HG03520 (cell line): ENCODE results near the gene ASCL1.

Experiments used
- ATAC-seq: cut with Tn5 transposase; IDR thresholded peaks from one replicate; pipeline ENCODE4 v1.9.1; 2021; ENCODE audit warnings: mild to moderate bottlenecking, moderate library complexity; ENCODE audit not compliant: unreplicated experiment

The ASCL1 gene

GRCh38 chr12:102950950-102951619 lies 6.4 kb upstream of the ASCL1 start:
- ATAC-seq: no peak

- no peak for ATAC-seq
Measured at GRCh38 chr12:102951841-102952240, 5.6 kb upstream of the ASCL1 start.

GRCh38 chr12:102953221-102953620 lies 4.3 kb upstream of the ASCL1 start:
- no peak for ATAC-seq

DNA sequence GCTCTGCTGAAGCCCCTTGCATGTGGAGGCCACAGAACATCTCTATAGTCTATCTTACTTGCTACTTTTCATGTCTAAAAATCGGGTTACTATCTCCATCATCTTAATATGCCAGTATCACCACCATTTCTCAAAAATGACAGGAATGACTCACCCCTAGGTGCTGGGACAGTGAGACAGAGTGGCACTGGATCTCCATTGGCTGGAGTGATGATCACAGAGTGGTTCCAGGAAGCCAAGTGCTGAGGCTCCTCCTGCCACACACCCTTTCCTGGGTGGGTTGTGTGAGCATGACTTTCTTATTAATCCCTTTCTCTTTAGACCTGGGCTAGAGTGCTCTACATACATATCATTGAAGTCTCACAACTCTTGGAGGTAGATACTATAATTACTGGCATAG lies 3.3 kb upstream of the ASCL1 start:
- ATAC-seq: no peak

- no peak for ATAC-seq
Measured at GRCh38 chr12:102955926-102956737, 1.3 kb upstream of the ASCL1 start.

GRCh38 chr12:102956738-102957327 lies 641 bp upstream of the ASCL1 start:
- ATAC-seq: no peak

- ATAC-seq: peak; percentile 57
Measured at GRCh38 chr12:102958073-102958829, 777 bp downstream of the ASCL1 start.

DNA sequence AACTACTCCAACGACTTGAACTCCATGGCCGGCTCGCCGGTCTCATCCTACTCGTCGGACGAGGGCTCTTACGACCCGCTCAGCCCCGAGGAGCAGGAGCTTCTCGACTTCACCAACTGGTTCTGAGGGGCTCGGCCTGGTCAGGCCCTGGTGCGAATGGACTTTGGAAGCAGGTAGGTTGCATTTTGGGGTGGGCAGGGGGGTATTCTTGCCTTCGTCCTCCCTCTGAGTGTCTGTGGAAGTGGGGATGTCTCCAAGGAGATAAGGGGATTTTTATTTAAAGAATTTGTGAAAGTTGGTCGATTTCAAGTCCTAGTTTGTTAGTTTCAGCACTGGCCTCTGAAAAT lies 1.3 kb downstream of the ASCL1 start:
- ATAC-seq: no peak

DNA sequence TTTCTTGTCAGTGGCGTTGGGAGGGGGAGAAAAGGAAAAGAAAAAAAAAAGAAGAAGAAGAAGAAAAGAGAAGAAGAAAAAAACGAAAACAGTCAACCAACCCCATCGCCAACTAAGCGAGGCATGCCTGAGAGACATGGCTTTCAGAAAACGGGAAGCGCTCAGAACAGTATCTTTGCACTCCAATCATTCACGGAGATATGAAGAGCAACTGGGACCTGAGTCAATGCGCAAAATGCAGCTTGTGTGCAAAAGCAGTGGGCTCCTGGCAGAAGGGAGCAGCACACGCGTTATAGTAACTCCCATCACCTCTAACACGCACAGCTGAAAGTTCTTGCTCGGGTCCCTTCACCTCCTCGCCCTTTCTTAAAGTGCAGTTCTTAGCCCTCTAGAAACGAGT lies 1.9 kb downstream of the ASCL1 start:
- ATAC-seq: no peak

DNA sequence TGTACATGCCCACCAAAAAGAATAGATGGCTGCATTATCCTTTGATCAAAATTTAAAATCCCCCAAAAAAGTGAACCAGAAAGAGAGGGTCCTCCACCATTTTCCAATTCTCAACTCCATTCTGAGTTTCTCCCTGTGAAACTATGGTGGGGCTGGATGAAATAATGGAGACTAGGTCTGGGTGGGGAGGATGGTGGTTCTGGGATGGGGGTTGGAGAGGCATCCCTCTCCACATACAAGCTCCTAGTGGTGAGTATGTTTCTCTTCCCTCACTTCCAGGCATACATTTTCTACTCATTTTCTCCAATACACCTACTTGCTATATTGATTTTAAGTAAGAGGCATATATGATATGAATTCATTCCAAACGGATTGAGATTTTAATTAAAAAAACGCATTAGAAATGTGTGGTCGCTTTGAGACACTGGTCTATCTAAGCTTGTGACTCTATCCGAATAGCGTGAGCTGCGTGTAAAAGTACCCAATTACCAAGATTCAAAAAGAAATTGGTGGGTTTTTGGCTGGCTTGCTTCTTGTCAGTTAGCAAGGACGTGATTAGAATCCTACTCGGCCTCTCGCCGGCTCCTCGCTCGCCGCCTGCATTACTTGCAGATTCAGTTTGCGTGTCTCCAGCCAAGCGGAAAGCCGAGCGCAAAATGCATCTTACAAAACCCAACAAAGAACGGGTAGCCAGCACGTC lies 3.4 kb downstream of the ASCL1 start:
- no peak for ATAC-seq

DNA sequence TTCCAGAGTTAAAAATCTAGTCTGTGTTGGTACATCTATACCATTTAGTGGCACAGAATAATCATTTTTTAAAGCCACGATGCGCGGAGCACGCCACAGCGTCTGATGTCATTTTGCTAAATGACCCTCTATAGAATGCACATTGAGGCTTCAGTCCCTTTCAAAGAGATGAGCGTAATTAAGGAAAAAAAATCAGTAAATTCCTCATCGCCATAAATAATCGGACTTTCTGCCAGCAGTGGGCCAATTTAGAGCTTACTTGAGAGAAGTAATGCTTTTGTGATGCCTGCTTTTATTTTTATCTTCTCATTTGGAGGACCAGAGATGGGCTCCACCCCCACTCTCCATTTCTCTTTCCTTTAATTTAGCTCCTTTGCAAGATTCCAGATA lies 4.0 kb downstream of the ASCL1 start:
- ATAC-seq: no peak

DNA sequence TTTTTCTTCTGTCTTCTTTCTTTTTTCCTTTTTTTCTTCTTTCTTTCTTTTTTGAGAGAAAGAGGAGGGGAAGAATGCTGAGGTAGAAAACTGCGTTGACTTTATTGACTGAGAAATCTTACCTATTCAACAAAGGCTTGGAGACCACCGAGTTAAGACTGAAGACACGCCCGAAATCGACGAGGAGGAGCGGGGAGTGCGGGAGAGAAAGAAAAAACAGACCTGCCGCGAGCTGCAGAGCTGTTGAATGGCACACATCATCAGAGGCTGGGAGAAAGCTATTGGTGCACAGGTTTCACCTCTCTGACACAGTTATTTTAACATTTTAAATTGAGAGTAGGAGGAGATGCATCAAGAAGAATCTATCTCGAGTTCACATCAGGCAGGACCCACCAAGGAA lies 5.1 kb downstream of the ASCL1 start:
- no peak for ATAC-seq

- ATAC-seq: no peak
Measured at GRCh38 chr12:102962986-102963385, 5.5 kb downstream of the ASCL1 start.

DNA sequence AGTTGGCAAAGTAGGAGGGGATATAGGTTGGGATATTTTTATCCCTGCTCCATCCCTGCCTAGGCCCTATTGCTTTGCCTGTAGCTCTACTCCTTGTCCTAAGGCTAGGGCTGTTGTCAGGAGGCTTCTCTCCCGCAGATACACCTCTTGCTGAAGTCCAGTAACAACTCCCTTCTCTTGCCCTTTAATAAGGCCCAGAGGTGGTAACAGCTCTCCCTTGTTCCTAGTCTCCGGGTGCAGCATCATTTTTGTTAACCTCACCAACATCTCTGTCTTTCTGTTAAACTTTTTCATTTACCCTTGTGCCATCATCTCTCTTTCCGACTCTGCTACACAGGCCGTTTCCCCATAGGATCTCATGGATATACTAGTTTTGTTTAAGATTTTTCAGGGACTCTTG lies 6.3 kb downstream of the ASCL1 start:
- ATAC-seq: no peak

- no peak for ATAC-seq
Measured at GRCh38 chr12:102964872-102965271, 7.4 kb downstream of the ASCL1 start.

DNA sequence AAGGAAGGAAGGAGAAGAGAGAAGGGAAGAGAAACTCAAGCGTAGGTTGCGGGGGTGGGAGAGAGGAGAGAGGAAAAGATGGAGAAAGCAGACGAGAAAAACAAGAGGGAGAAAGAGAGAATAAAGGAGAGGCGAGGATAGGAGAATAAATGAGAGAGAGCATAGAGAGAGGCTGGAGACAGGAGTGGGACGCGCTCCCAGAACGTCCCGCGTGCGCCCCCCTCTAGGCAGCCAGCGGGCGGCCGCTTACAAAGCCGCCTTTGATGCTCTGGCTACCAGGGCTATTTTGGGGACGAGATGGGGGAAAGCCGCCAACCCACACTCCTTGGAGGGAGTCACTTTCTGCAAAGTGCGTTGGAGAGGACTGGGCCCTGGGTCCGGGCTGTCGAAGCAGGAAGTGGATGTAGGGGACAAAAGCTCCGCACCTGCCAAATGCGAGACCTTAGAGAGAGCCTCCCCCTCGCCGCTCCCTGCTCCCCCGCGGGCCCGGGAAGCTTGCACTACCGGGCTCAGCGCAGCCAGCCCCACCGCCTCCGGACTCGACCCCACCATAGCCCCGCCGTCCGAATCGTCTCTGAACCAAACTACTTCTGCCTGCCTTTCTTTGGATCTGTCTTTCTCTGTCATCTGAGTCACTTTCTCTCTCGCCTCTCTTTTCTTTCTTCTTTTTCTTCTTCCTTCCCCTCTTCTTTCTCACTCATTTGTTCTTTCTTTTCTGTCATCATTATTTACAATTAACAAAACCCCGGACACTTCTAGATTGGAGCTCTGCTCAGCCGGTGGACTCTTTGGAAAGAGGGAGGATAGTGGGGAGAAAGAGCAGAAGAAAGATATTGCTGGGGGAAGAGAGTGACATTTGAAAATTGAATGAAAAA lies 8.0 kb downstream of the ASCL1 start:
- no peak for ATAC-seq

DNA sequence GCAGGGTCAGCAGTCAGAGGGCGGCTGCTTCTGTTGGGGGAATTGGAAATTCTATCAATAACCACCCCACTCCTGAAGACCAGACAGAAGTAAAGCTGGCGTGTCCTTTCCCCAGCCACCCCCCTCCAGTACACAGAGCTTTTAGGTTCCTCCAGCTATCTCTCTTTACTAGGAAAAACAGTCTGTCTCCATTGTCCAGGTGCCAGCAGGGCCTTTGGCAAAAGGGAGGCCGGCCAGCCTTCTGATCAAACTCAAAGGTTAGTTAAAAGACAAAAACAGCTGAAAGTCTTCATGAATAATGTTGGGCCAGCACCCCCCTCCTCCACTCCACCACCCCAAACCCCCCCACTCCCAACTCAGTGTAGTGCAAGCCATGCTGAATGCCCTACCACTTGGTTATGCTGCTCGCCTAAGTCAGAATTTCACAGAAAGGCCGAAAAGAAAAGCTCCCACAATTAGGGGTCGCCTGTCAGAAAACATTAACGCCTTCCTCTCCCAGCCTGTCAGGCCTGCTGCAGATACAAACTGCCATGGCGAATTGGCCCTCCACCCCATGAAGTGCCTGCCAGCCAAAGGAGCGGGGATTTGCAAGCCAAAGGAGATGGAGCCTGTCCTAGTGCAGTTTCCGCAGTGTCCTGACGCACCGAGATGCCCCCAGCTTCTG lies 8.9 kb downstream of the ASCL1 start:
- ATAC-seq: no peak

DNA sequence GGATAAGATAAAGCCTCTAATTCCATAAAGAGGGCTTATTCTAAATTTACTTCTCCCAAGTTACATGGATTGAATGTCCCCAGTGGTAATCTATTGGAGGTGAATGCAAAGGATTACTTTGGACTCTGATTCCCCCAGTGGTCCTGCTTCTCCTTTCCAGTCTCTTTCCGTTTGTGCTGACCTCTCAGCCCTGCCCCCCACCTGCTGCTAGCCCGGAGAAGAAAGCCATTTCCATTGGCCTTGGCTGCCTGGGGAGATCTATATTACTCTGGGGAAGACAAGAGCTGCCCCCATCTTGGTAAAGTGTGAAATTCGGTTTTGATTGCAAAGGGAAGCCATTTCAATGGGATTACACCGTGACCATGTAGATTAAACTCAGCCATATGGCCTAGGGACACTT lies 13.3 kb downstream of the ASCL1 start:
- no peak for ATAC-seq

DNA sequence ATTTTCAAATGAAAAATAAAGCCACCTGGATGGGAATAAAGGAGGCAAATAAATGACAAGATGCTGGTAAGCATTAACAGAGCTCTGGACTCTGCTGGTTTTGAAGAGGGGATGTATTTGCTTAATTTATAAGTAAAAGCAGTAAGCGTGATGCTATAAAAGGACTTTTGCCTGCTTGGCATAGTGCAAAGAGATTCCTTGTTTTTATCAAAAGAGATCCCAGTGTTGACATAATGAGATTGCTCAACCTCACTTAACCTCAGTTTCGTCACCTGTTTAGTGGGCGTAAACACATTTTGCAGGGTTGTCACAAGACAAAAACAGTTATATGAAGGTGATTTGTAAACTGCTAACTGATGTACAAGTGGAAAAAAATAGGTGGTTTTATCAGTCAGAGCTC lies 13.8 kb downstream of the ASCL1 start:
- no peak for ATAC-seq
